ENCODE measurements around the gene RAX2. TPM values are rescaled to one million over a fixed set of nuclear protein-coding genes. Genes with fewer than 3 reads are reported as not detected.
"Not testable (repeated sequence)": the region's sequence is repeated elsewhere in the genome, so short reads cannot be mapped to it uniquely, and the experiment has no call there.

The RAX2 gene
- total RNA-seq, 4 donors from 2014 or later, result not detected

DNA sequence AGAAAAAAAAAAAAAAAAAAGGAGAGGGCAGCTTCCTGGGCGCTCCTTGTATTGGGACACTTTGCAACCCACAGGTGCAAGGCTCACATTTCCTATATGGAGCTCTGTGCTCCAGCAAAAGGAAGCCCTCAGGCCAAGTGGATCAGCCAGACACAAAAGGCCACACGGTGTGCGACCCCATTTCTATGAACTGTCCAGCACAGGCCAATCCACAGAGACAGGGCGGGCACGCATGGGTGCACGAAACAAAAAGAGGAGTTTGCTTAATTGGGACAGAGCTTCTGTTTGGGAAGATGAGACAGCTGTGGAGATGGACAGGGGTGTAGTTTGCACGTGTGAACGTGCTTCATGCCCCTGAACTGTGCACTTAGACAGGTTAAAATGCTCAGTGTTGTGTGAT is 45.7 kb upstream of the RAX2 start:
- Histone ChIP-seq H3K27ac (replicated peaks in 1 of 4) (no peak overlapping the region), H3K36me3 (no peaks in the 10 kb centered on the region), H3K4me1 (peaks cover 8 to 14% (median 12%) of the 10 kb centered on the region in 4 donors), H3K27me3 (peaks cover 0 to 20% (median 0%) of the 10 kb centered on the region in 4 donors), H3K4me3 (no peak overlapping the region), H3K9me3 (no peaks in the 10 kb centered on the region)
- DNase-seq (ENCODE audit: extremely low spot score), result no peak
- 83% methylated on average over 8 of the region's 8 CpGs for WGBS
- intact Hi-C loops (cut with DNase I), result no loop called here
- TF ChIP-seq POLR2AphosphoS5 (IDR thresholded peaks at IDR 0.05), result no peak
- TF ChIP-seq EP300 (IDR thresholded peaks at IDR 0.05), result no peak
- TF ChIP-seq POLR2A (IDR thresholded peaks at IDR 0.05; ENCODE audit: low read depth), result no peak
- TF ChIP-seq, protein P1, sequence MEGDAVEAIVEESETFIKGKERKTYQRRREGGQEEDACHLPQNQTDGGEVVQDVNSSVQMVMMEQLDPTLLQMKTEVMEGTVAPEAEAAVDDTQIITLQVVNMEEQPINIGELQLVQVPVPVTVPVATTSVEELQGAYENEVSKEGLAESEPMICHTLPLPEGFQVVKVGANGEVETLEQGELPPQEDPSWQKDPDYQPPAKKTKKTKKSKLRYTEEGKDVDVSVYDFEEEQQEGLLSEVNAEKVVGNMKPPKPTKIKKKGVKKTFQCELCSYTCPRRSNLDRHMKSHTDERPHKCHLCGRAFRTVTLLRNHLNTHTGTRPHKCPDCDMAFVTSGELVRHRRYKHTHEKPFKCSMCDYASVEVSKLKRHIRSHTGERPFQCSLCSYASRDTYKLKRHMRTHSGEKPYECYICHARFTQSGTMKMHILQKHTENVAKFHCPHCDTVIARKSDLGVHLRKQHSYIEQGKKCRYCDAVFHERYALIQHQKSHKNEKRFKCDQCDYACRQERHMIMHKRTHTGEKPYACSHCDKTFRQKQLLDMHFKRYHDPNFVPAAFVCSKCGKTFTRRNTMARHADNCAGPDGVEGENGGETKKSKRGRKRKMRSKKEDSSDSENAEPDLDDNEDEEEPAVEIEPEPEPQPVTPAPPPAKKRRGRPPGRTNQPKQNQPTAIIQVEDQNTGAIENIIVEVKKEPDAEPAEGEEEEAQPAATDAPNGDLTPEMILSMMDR (IDR thresholded peaks at IDR 0.05), result no peak

DNA sequence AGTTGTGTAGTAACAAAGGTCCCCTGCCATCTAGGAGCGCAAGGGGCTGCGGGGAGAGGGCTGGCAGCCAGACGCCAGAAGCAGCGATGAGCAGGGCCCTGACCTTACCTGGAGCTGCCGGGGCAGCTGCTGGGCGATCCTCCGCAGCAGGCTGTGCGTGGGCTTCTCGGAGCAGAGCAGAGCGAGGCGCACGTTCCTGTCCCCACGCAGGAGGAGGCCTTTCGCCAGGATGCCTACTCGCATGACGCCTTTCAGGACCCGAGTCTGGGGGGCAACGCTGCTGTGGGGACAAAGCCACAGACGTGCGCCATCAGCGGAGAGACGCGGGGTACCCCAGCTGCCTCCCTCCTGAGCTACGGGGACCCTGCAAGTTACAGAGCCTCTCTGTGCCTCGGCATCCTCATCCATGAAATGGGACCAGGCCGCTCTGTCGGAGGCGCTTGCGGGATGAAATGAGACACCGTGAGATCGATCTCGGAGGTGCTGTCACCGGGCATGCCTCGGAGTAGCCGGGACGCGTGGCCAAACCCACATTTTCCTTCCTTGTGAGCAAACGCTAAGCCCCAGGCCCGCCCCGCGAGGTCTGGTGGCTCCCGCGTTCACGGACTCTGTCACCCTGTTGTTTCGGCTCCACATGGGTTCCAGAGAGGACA is 44.7 kb upstream of the RAX2 start:
- no peak for TF ChIP-seq POLR2AphosphoS5 (IDR thresholded peaks at IDR 0.05)
- no peaks in the 10 kb centered on the region for H3K36me3 ChIP-seq
- peaks cover 0 to 17% (median 0%) of the 10 kb centered on the region in 4 donors for H3K27me3 ChIP-seq
- DNase-seq (ENCODE audit: extremely low spot score), result no peak
- no peak overlapping the region for H3K27ac ChIP-seq (replicated peaks in 1 of 4)
- intact Hi-C loops (cut with DNase I), result no loop called here
- peaks cover 6 to 10% (median 8%) of the 10 kb centered on the region in 4 donors for H3K4me1 ChIP-seq
- no peak overlapping the region for H3K4me3 ChIP-seq
- 89% methylated on average over 26 of the region's 45 CpGs for WGBS
- H3K9me3 ChIP-seq, result no peaks in the 10 kb centered on the region

DNA sequence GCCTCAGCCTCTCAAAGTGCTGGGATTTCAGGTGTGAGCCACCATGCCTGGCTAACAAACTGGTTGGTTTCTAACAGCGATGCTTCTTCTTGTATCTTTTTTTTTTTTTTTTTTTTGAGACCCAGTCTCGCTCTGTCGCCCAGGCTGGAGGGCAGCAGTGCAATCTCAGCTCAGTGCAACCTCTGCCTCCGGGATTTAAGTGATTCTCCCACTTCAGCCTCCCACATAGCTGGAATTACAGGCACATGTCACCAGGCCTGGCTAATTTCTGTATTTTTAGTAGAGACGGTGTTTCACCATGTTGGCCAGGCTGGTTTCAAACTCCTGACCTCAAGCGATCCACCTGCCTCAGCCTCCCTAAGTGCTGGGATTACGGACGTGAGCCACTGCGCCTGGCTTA is 44.1 kb upstream of the RAX2 start:
- H3K9me3 ChIP-seq; H3K4me3 ChIP-seq; intact Hi-C loops (cut with DNase I); DNase-seq (ENCODE audit: extremely low spot score); H3K36me3 ChIP-seq; H3K27ac ChIP-seq (replicated peaks in 1 of 4): not testable (repeated sequence)
- Histone ChIP-seq H3K4me1 (peaks cover 6 to 13% (median 8%) of the 10 kb centered on the region in 4 donors), H3K27me3 (peaks cover 0 to 22% (median 0%) of the 10 kb centered on the region in 4 donors)
- 87% methylated on average over 9 of the region's 9 CpGs for whole genome bisulfite sequencing

DNA sequence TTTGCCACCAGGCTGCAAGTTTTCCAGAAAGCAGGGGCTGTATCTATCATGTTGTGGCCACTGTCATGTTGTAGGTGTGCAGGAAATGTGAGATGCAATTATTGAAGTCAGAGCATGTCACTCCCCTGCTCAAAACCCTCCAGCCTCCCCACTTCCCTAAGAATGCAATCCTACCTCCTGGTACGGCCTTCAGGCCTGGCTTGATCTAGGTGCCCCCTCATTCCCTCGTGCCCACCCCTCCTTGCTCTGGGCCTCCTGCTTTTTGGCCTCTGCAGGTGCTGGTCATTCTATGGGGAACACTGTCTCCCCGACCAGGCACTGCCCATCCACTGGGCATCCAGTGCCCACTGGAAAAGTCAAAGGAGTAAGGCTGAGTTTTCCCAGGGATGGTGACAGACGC is 42.6 kb upstream of the RAX2 start:
- no peaks in the 10 kb centered on the region for H3K36me3 ChIP-seq
- TF ChIP-seq EP300 (IDR thresholded peaks at IDR 0.05) (no peak), POLR2AphosphoS5 (IDR thresholded peaks at IDR 0.05) (no peak), POLR2A (IDR thresholded peaks at IDR 0.05; ENCODE audit: low read depth) (no peak)
- TF ChIP-seq, protein P1 (IDR thresholded peaks at IDR 0.05), result no peak
- H3K4me3 ChIP-seq, result no peak overlapping the region
- H3K4me1 ChIP-seq, result peaks cover 6 to 14% (median 8%) of the 10 kb centered on the region in 4 donors
- H3K27me3 ChIP-seq, result peaks cover 0 to 32% (median 0%) of the 10 kb centered on the region in 4 donors
- H3K27ac ChIP-seq (replicated peaks in 1 of 4), result no peak overlapping the region
- intact Hi-C loops (cut with DNase I), result no loop called here
- WGBS, result 95% methylated on average over 4 of the region's 4 CpGs
- no peaks in the 10 kb centered on the region for H3K9me3 ChIP-seq
- no peak for DNase-seq (ENCODE audit: extremely low spot score)

DNA sequence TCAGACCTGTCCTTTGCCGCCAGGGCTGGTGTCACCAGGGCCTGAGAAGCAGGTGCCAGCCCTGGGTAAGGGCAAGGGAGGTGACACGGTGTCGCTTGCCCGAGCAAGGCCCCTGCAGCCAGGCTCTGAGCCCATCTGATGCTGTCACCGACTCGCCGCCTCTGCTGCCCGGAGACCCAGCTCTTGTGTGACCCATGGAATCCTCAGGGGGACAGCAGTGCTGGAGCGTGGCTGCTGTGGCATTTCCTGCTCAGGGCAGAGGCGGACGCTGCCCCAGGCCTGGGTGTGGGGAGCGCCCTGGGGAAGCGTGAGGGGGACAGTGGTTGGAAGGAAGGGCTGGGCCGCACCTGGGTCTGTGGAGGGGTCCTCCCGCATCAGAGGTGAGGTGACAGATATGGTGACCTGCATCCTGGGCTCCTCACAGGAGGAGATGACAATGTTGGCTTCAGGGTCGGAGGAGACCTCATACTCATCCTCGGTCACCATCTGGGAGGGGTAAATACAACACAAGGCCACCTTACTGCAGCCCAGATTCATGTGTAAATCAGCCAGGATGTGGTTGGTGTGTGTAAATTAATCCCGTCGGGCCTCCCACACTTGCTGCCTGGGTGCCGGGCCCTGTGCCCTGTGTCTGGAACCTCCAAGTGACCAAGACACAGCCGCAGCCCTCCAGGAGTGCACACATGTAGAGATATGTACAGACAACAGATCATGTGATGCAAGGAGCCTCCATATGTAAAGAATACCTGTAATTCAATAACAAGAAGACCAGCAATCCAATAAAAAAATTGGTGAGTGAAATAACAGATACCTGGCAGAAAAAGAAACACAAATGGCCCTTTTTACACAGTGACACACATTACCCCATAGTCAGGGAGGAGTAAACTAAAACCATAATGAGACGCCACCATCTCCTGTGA is 41.7 kb upstream of the RAX2 start:
- Histone ChIP-seq H3K27ac (replicated peaks in 1 of 4) (no peak overlapping the region), H3K4me3 (no peak overlapping the region), H3K9me3 (no peaks in the 10 kb centered on the region), H3K36me3 (no peaks in the 10 kb centered on the region), H3K27me3 (peaks cover 0 to 32% (median 0%) of the 10 kb centered on the region in 4 donors), H3K4me1 (peaks cover 6 to 14% (median 8%) of the 10 kb centered on the region in 4 donors)
- WGBS, result 80% methylated on average over 20 of the region's 22 CpGs
- TF ChIP-seq EP300 (IDR thresholded peaks at IDR 0.05), result no peak
- TF ChIP-seq, protein P1 (IDR thresholded peaks at IDR 0.05), result no peak
- DNase-seq (ENCODE audit: extremely low spot score), result no peak
- intact Hi-C loops (cut with DNase I), result no loop called here
